SK-N-SH treated with all-trans-retinoic acid at 6 μM for 48 hours (cell line): ENCODE data around the gene NOP16.

ENCODE experiments used
- ISL1 ChIP-seq: fragments of 250-450 bp; sonication (Bioruptor Pico); IDR thresholded peaks from 2 replicates; pipeline ENCODE4 v2.1.2; 2022; ENCODE audit warnings: mild to moderate bottlenecking, moderate library complexity
- TSHZ2 ChIP-seq: fragments of 250-450 bp; sonication (Bioruptor Pico); IDR thresholded peaks from 2 replicates; pipeline ENCODE4 v1.5.0; 2020; ENCODE audit warnings: mild to moderate bottlenecking, moderate library complexity
- ZFP3 ChIP-seq: fragments of 250-450 bp; sonication (Bioruptor Pico); IDR thresholded peaks from 2 replicates; pipeline ENCODE4 v1.5.0; 2020; ENCODE audit warnings: mild to moderate bottlenecking, moderate library complexity
- TF ChIP-seq, protein P1 (sequence below): fragments of 250-450 bp; sonication (Bioruptor Pico); IDR thresholded peaks from 2 replicates; pipeline ENCODE4 v1.5.1; 2020; ENCODE audit warnings: low read depth, mild to moderate bottlenecking, moderate library complexity

DNA sequence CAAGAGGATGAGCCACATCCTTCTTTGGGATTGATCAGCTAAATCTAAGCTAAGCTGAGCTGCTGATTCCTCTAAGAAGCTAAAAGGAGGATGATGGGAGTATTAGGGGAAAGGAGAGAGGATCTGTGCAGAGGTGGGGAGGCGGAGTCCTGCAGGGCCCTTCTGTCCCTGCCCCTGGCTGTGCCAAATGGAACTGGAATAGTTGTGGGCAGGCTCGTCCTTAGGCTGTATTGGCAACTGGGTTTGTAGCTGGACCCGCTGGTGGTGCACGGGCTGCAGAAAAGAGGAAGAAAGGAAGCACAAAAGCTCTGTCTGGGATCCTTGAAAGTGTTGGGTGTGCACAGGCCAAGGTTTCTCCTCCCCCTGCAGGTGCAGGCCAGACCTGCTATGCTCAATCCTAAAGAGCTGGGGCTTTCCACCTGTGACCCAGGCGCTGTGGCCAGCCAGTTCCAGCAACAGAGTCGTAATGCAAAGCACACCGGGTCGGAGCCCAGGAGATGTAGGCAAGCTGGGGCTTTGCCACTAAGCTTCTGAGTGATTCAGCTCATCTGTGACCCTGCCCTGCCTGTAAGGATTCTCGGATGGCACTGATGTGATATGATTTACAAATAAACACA is 18.1 kb upstream of the NOP16 start:
- TF ChIP-seq, protein P1, sequence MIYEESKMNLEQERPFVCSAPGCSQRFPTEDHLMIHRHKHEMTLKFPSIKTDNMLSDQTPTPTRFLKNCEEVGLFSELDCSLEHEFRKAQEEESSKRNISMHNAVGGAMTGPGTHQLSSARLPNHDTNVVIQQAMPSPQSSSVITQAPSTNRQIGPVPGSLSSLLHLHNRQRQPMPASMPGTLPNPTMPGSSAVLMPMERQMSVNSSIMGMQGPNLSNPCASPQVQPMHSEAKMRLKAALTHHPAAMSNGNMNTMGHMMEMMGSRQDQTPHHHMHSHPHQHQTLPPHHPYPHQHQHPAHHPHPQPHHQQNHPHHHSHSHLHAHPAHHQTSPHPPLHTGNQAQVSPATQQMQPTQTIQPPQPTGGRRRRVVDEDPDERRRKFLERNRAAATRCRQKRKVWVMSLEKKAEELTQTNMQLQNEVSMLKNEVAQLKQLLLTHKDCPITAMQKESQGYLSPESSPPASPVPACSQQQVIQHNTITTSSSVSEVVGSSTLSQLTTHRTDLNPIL (CRISPR knock-in tag): no peak
- no peak for TF ChIP-seq TSHZ2
- TF ChIP-seq ZFP3: no peak
- no peak for TF ChIP-seq ISL1 (CRISPR knock-in tag)
